Erythroblast (primary cell): ENCODE measurements around the gene TLR2.

Experiments used
- GATA1 ChIP-seq: IDR thresholded peaks from 2 replicates; pipeline ENCODE4 v1.6.1; 2011; ENCODE audit warnings: low read depth, mild to moderate bottlenecking, control low read depth, low read length, moderate library complexity
- POLR2A ChIP-seq: IDR thresholded peaks from 2 replicates; pipeline ENCODE4 v1.6.1; 2011; ENCODE audit warnings: mild to moderate bottlenecking, low read length

DNA sequence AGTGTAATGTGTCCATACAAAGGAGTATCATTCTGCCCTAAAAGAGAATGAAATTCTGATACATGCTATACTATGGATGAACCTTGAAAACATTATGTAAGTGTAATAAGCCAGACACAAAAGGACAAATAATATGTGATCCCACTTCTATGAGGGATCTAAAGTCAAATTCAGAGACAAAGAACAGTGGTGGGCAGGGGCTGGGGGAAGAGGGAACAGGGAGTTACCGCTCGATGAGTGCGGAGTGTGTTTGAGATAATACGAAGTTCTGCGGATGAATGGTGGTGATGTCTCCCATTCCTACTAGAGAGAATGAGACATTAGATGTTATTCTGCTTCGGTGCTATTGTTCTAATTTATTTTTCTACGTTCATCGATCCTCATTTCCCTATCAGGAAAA is 46.1 kb upstream of the TLR2 start:
- TF ChIP-seq POLR2A: no peak
- TF ChIP-seq GATA1: no peak
